Posterior vena cava (tissue), 2 donors: ENCODE results near the gene ADAR. TPM values are rescaled to one million over a fixed set of nuclear protein-coding genes. Genes with fewer than 3 reads are reported as not detected.

Source experiments
- DNase-seq: peaks from one replicate; pipeline ENCODE4 v3.0.0-alpha.2; 2020; ENCODE audit warnings: low spot score
- intact Hi-C, 2 donors: fragments of 100-400 bp; cut with DNase I; formaldehyde crosslinking; loops; one replicate each; pipeline versions ENCODE4 v1.14.1 to v1.14.2; 2022 to 2023
- total RNA-seq, 2 donors: library from RNA; stranded (reverse); fragmentation: NEBNext Ultra II Directional; extraction: Animal tissue kit (Norgen Biotek cat#: 25700); gene quantifications; one replicate each; pipeline ENCODE4 v1.2.1, GENCODE V29; 2021
- donor health status: DM: yes; HTN: yes; CAD: no.
- donor health status: DM: yes; HTN: yes; CAD: no.

The ADAR gene
- total RNA-seq, 2 donors from 2014 or later, result 104 to 106 TPM

DNA sequence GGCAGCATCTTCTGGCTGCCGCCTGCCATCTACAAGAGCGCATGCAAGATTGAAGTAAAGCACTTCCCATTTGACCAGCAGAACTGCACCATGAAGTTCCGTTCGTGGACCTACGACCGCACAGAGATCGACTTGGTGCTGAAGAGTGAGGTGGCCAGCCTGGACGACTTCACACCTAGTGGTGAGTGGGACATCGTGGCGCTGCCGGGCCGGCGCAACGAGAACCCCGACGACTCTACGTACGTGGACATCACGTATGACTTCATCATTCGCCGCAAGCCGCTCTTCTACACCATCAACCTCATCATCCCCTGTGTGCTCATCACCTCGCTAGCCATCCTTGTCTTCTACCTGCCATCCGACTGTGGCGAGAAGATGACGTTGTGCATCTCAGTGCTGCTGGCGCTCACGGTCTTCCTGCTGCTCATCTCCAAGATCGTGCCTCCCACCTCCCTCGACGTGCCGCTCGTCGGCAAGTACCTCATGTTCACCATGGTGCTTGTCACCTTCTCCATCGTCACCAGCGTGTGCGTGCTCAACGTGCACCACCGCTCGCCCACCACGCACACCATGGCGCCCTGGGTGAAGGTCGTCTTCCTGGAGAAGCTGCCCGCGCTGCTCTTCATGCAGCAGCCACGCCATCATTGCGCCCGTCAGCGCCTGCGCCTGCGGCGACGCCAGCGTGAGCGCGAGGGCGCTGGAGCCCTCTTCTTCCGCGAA lies 36.6 kb downstream of the ADAR start:
- intact Hi-C loops, result no loop called here
- no peak for DNase-seq

- DNase-seq, result no peak
- intact Hi-C loops, result loop anchor here in 1 of 2 donors (10.0 kb wide), 1 partner anchor 317 kb away; no protein-coding TSS in a partner anchor
These were observed 39.7 kb downstream of the ADAR start for GRCh38 chr1:154568157-154568815.

DNA sequence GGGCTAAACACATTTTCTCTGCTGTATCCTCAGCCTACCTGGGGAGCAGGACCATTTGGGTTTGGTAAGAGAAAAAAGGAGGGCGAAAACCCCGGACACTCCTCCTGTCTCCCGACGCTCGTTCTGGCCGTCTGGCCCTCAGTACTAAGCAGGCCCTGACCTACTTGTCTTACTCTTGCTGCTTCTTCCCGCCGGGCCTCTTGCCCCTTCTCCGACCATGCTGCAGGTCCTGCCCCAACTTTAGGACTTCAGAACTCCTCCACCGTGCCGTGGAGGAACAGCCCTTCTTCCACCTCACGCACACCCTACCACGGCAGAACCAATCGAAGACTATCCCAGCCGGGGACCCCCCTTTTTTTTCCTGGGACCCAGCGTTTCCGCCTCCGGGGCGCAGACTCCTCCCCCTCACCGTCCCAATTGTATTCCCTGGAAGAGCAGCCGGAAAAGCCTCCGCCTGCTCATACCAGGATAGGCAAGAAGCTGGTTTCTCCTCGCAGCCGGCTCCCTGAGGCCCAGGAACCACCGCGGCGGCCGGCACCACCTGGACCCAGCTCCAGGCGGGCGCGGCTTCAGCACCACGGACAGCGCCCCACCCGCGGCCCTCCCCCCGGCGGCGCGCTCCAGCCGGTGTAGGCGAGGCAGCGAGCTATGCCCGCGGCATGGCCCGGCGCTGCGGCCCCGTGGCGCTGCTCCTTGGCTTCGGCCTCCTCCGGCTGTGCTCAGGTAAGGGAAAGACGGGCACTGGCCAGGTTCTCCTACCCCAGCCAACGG lies 40.4 kb downstream of the ADAR start, which contains the start of gene CHRNB2:
CHRNB2 (plus strand) TSS at position 393 of the 771 bp plus-strand sequence; CDS start at position 660, 267 bp downstream.
- intact Hi-C loops, result loop anchor here in 1 of 2 donors (10.0 kb wide), 1 partner anchor 317 kb away; no protein-coding TSS in a partner anchor
- peak; percentile 87 for DNase-seq

DNA sequence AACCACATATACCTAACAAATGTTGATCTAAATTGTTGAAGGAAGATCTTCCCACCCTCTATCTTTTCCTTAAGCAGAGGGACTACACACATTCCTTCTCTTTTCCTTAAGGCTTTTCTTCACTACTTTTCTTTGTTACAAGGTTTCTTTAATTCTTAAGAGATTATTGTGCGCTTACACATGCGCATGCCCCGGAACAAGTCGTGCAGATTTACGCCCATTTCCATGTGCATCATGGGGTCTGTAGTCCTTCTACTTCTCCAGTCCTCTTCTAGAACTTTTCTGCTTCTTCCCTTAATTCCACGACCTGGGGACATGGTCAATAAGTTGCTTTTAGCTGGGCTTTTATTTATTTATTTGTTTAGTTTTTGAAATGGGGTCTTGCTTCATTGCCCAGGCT lies 42.1 kb downstream of the ADAR start:
- intact Hi-C loops, result loop anchor here in 1 of 2 donors (10.0 kb wide), 1 partner anchor 319 kb away; no protein-coding TSS in a partner anchor
- DNase-seq, result no peak

DNA sequence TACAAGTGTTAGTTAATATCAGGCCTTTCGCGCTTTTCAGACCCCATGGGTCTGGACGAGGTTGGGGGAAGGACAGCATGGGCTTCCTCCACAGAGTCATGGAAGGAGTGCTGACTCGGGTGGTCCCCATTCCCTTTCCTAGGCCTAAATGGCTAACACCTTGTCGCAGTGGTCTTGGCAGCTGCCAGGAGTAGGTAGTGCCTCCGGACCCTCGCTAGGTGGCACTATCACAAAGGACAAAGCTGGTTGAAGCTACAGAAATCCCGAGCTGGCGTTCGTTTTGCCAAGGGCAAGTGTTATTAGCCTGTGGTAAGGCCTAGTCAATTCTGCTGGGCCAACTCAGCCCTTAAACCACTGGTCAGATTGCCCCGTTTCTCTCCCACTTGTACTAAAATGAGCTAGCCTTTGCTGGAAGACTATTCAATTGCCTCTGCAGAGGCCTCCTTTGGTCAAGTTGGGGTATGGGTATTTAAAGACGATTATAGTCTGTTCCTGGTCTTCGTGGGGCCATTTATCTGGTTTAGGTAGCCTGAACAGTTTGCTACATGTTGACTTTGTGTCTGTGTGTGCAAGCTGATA lies 48.4 kb downstream of the ADAR start:
- peak; percentile 94 for DNase-seq
- intact Hi-C loops, result loop anchor here (5.0 to 10.0 kb wide), 3 partner anchors 87 to 325 kb away; partner anchors contain the start of gene KCNN3 (in 1 of the 2)

DNA sequence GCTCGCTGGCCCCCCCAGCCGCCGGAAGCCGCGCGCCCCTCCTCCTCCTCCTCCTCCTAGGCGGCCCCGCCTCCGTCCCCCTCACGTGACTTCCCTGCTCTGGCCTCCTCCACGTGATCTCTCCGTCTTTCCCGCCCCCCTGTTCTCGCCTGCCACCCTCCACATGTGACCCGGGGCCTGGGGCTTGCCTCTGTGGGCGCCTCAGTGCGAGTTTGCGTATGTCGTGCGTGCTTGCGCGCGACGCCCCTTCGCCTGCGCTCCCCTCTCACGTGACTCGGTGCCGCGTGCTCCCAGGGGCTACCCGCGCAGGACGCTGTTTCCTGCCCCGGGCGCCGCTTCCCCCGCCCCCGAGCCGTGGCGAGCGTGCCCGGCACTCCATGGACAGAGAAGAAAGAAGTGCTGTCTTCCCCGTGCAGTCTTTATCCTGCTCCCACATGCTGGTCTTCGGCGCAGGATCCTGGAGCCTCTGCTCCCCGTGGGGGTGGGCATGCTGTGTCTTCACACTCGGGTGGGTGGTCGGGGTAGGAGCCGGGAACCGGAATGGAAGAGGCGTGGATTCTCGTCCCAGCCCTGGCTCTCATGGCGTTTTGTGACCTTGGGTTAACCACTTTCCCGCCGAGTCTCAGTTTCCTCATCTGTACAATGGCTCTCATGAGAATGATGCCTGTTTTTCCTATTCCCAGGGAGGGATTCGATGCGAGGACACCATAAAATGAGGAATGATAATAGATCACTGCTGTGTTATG lies 49.1 kb downstream of the ADAR start:
- intact Hi-C loops, result loop anchor here in 1 of 2 donors (5.0 kb wide), 1 partner anchor 87 kb away; no protein-coding TSS in a partner anchor
- peak; percentile 100 for DNase-seq

DNA sequence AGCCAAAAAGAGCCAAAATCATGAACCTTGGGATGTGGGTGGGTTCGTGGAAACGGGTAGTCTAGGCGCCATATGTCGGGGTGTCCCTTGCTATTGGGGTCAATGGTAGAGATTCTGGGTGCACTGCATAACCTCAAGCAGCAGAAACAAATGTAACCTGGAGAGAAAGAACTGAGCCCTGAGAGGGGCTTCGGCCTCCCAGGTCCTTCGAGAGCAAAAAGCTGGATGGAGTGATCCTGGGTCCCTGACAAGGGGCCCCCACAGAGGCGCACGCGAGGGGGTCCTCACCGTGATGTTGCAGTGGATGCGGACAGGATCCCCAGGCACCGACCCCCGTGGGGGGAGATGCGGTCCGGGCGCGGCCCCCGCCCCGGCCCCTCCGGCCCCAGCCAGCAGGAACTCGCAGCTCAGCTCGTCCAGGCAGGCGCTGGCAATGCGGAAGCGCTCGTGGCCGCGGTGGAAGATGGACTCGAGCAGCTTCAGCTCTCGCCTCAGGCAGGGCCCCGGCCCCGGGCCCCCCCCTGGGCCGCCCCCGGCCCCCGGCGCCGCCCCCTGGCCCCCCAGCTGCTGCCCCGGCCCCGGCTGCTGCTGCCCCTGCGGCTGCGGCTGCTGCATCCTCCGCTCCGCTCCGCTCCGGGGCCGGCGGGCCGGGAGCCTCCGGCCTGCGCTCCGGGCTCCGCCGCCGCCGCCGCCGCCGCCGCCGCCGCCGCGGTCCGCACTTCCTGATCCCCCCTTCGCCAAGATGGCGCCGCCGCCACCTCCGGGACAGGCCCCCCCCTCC lies 49.9 kb downstream of the ADAR start, which contains the start of gene UBE2Q1:
UBE2Q1 (minus strand) TSS at position 724 of the 781 bp plus-strand sequence; CDS start at position 615, 109 bp downstream.
- DNase-seq, result peak; percentile 90
- intact Hi-C loops, result loop anchor here in 1 of 2 donors (5.0 kb wide), 1 partner anchor 86 kb away; no protein-coding TSS in a partner anchor

DNA sequence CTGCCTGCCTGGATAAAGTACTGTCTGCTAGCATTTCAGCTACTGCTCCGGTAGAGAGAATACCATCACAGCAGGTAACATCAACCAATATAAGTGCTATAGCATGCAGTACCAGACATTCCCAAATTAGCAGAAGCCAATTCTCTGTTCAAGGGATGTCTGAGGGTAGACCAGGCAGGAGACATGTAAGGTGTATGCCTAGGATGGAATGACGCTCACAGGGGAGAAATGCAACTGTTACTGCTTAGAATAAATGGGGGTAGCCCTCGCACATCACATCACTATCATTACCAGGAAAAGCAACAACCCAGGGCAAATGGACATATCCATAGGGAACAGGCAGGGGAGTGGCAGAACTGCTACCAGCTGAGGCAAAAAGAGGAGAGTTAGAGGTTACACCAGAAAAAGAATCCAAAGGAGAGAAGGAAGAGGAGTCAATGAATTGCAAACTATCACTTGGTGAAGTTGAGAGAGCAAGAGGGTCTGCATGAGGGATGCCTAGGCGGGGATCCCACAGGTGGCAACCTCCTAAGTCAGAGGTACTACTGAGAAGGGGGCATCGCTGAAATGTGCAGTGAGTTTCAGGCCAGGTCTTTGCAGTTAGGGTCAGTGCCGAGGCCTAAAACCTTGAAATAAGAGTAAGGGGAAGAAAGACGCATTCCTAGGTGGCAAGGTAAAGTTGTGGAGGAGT lies 50.6 kb downstream of the ADAR start:
- DNase-seq, result no peak
- intact Hi-C loops, result loop anchor here in 1 of 2 donors (5.0 kb wide), 1 partner anchor 85 kb away; no protein-coding TSS in a partner anchor

- no peak for DNase-seq
- intact Hi-C loops, result loop anchor here in 1 of 2 donors (5.0 kb wide), 1 partner anchor 84 kb away; no protein-coding TSS in a partner anchor
These were observed 51.6 kb downstream of the ADAR start for GRCh38 chr1:154556422-154556821.

GRCh38 chr1:154553056-154554030 lies 54.6 kb downstream of the ADAR start:
- no peak for DNase-seq
- intact Hi-C loops, result no loop called here

DNA sequence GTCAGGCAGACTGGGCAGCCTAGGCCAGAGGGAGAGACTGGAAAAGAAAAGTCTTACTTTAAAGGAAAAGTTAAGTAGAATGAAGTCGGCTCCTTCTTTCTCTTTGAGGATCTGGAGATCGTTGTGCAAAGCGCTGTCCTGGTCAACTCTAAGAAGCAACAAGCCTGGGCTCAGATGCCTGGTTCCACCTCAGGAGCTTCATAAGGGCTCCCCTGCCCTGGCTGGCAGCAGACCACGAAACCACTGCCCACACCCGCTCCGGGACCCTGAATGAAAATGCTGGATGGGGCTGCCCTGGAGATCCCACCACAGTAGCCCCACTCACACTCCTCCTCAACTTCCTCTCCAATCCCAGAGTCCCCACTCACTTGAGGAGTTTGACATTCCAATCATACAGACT lies 56.0 kb downstream of the ADAR start:
- intact Hi-C loops, result no loop called here
- no peak for DNase-seq

DNA sequence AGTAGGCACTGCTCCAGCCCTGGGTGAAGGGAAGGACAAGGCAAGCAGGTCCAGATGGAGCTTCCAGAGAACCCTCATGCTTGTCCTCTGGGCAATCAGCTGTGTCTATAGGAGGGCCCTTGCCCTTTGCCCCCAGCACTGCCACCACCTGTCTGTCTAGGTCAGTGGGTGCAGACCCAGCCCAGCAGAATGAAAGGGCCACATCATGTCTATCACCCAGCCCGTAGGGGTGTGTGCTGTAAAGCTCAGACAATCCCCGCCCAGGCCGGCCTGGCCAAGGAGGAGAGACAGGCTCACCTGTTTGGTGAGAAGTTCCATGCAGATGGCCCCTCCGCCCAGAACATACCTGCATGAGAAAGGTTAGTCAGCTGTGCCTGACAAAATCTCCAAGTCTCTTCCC lies 56.5 kb downstream of the ADAR start:
- intact Hi-C loops, result no loop called here
- no peak for DNase-seq

DNA sequence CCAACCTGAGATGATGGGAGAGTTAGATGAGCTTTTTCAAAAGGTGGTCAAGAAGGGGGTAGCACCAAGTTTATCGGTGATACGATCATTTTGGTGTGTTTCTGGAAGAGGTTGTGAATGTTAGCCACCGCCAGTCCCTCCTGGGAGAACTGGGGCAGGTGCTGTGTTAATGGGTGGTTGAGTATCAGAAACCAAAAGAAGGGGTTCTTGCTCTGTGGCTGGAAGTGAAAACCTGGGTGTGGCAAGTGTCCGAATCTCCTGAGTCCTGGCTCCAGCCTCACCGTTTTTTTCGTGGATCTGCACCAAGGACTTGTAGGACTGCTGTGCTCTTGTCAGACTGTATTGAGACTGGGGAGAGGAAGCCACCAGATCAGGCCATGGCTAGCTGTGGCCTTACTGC lies 57.3 kb downstream of the ADAR start:
- intact Hi-C loops, result no loop called here
- no peak for DNase-seq

DNA sequence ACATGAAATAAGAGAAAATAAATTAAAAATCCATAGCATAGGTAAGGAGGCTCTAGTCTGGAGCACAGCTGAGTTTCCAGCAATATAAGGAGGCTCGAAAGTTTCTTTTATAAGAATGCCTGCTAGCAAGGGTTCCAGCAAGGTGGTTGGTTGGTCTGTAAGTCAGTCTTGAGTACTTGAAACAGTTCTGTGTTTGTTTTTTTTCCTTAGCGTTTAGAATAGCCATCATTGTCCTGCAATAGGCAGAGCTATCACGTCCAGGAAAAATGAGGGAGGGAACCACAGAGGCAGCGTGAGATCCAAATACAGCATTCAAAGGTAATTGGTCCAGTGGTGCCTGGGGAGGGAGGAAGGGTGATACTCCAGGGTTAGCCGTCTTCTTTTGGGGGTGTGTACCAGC lies 57.9 kb downstream of the ADAR start:
- intact Hi-C loops, result no loop called here
- DNase-seq, result no peak

DNA sequence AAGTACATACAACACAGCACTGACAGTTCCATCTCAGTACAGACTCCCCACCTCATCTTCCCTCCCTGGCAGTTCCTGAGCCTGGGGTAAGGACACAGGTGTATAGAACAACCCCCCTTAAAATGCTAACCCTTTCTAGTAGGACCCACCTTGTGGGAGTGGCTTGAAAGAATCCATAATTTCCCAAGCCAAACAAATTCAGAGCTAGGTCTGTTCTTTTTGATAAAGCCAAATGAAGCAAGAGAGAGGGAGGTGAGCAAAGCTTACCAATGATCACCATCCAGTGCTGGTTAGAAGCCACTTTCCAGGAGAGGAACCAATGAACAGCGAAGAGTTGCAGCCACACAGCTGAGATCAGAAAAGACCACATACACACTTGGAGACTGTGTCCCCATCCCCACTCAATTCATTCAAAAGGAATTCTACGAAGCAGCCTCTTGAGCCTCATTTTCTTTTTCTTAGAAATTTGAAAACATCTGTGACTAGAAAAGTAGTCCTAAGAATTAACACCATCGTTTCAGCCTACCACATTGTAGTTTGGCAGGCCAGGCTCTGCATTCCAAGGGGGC lies 58.7 kb downstream of the ADAR start:
- no peak for DNase-seq
- intact Hi-C loops, result loop anchor here (5.0 to 10.0 kb wide), 2 partner anchors 62 to 64 kb away; no protein-coding TSS in a partner anchor
